HepG2 (cell line): ENCODE measurements around the gene RIPOR3. TPM values are rescaled to one million over a fixed set of nuclear protein-coding genes. Genes with fewer than 3 reads are reported as not detected.
A peak's percentile ranks its signal among the peaks of the same experiment; 100 is the strongest.

Source experiments
- DZIP1 ChIP-seq: sonication (generic); formaldehyde crosslinking; IDR thresholded peaks from 2 replicates; pipeline ENCODE4 v1.5.0; 2020; ENCODE audit warnings: mild to moderate bottlenecking, missing genetic modification reagents
- EHMT2 ChIP-seq: fragments of 200-600 bp; sonication (generic); IDR thresholded peaks from 2 replicates; pipeline ENCODE4 v1.7.0; 2017; ENCODE audit warnings: antibody characterized with exemption, low read depth, low read length, borderline replicate concordance
- IRF9 ChIP-seq: sonication (generic); formaldehyde crosslinking; IDR thresholded peaks from 2 replicates; pipeline ENCODE4 v1.8.0; 2022; ENCODE audit warnings: missing genetic modification reagents, mild to moderate bottlenecking, borderline replicate concordance
- KDM5A ChIP-seq: fragments of 200-600 bp; sonication (generic); IDR thresholded peaks from 2 replicates; pipeline ENCODE4 v1.7.0; 2018; ENCODE audit warnings: antibody characterized with exemption, mild to moderate bottlenecking, low read length, borderline replicate concordance
- KLF6 ChIP-seq: IDR thresholded peaks from 2 replicates; pipeline ENCODE4 v1.8.0; 2016; ENCODE audit warnings: missing biosample characterization, missing genetic modification reagents
- KMT2A ChIP-seq: sonication (generic); formaldehyde crosslinking; IDR thresholded peaks from 2 replicates; pipeline ENCODE4 v1.4.0; 2020; ENCODE audit warnings: missing genetic modification reagents
- MEIS2 ChIP-seq: sonication (generic); formaldehyde crosslinking; IDR thresholded peaks from 2 replicates; pipeline ENCODE4 v1.9.0; 2021; ENCODE audit warnings: mild to moderate bottlenecking, missing genetic modification reagents
- PHF8 ChIP-seq: sonication (generic); formaldehyde crosslinking; IDR thresholded peaks from 2 replicates; pipeline ENCODE4 v1.5.0; 2020; ENCODE audit warnings: missing genetic modification reagents
- PTBP1 ChIP-seq: fragments of 200-400 bp; formaldehyde crosslinking; IDR thresholded peaks from 2 replicates; pipeline ENCODE4 v1.6.1; 2018; ENCODE audit warnings: low read length, low read depth; ENCODE audit not compliant: poor library complexity, severe bottlenecking
- RXRA ChIP-seq: sonication (generic); formaldehyde crosslinking; IDR thresholded peaks from 2 replicates; pipeline ENCODE4 v1.5.1; 2020; ENCODE audit warnings: missing genetic modification reagents
- ZBTB43 ChIP-seq: sonication (generic); formaldehyde crosslinking; conservative IDR thresholded peaks from 2 replicates; pipeline ENCODE4 v1.4.0; 2020; ENCODE audit warnings: missing genetic modification reagents
- ZNF331 ChIP-seq: sonication (generic); formaldehyde crosslinking; IDR thresholded peaks from 2 replicates; pipeline ENCODE4 v1.4.0; 2020; ENCODE audit warnings: missing genetic modification reagents
- ZNF383 ChIP-seq: sonication (generic); formaldehyde crosslinking; IDR thresholded peaks from 2 replicates; pipeline ENCODE4 v1.4.0; 2020; ENCODE audit warnings: missing genetic modification reagents, mild to moderate bottlenecking, borderline replicate concordance
- ZNF451 ChIP-seq: sonication (generic); formaldehyde crosslinking; IDR thresholded peaks from 2 replicates; pipeline ENCODE4 v1.5.0; 2020; ENCODE audit warnings: mild to moderate bottlenecking, missing genetic modification reagents
- ZNF501 ChIP-seq: sonication (generic); formaldehyde crosslinking; IDR thresholded peaks from 2 replicates; pipeline ENCODE4 v1.5.1; 2020; ENCODE audit warnings: mild to moderate bottlenecking, moderate library complexity, missing genetic modification reagents
- ZNF740 ChIP-seq: sonication (generic); formaldehyde crosslinking; IDR thresholded peaks from 2 replicates; pipeline ENCODE4 v1.4.0; 2020; ENCODE audit warnings: missing genetic modification reagents
- ZNF792 ChIP-seq: IDR thresholded peaks from 2 replicates; pipeline ENCODE4 v1.6.1; 2016
- polyA plus RNA-seq, 8 experiments: library from polyadenylated mRNA; depleted of rRNA in 3 of 8; stranded (reverse) in 7 of 8; unstranded in 1 of 8; fragments of >200 nt; fragmentation: Illumina TruSeq in 4 of 8; extraction: Trizol in 4 of 8; gene quantifications; 2 replicates each; pipeline versions ENCODE4 v1.2.1 to v1.2.3, GENCODE V29; 2011 to 2016; ENCODE audit warnings: low read depth in 4 of 8, missing spikeins in 1 of 8, mixed read lengths in 1 of 8; ENCODE audit not compliant: insufficient read depth in 1 of 8
- total RNA-seq, 5 experiments: library from RNA; depleted of rRNA; stranded (reverse); fragments of >200 nt; fragmentation: Illumina TruSeq; extraction: Trizol; gene quantifications; 2 replicates each; pipeline ENCODE4 v1.2.3, GENCODE V29; 2016; ENCODE audit warnings: low read depth in 1 of 5
- TF ChIP-seq, protein P1 (sequence below): sonication (generic); formaldehyde crosslinking; IDR thresholded peaks from 2 replicates; pipeline ENCODE4 v1.4.0; 2020; ENCODE audit warnings: mild to moderate bottlenecking, missing genetic modification reagents
- TF ChIP-seq, protein P2 (sequence below): sonication (generic); formaldehyde crosslinking; IDR thresholded peaks from 2 replicates; pipeline ENCODE4 v1.5.0; 2020; ENCODE audit warnings: missing genetic modification reagents

Gene RIPOR3
- total and polyA plus RNA-seq, 2 of the 13 experiments (the other 11 are each of a cell fraction or from before 2014, with no cell fraction given), result 0.18 TPM; not detected in 1

DNA sequence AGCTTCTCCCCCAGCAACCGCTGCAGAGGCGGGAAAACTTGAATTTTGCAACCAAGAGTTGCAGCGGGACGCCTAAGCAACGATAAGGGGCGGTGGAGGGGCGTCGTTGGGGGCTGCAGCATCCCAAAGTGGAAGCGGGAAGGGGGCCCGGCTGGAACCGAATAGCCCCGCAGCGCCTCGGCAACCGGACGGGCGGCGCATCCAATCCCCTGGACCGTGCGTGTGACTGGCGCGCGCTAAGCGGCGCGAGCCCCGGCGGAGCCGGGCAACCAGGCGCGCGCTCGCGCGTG lies 39.4 kb upstream of the RIPOR3 start (continued):
- TF ChIP-seq KDM5A (no peak), KLF6 (CRISPR knock-in tag) (peak; percentile 9; the same call in 1 of the 2 replicates), PTBP1 (peak; percentile 97), EHMT2 (no peak), IRF9 (CRISPR knock-in tag) (no peak), KMT2A (CRISPR knock-in tag) (0 out of 2 replicates have a peak, but pooled peaks have one; percentile 14), ZNF501 (peak; percentile 55; the same call in 1 of the 2 replicates), ZNF792 (CRISPR knock-in tag) (peak; percentile 59), RXRA (CRISPR knock-in tag) (peak; percentile 19; the same call in 1 of the 2 replicates), DZIP1 (CRISPR knock-in tag) (0 out of 2 replicates have a peak, but pooled peaks have one; percentile 83), ZNF331 (CRISPR knock-in tag) (peak; percentile 21; the same call in 1 of the 2 replicates), ZNF383 (CRISPR knock-in tag) (peak; percentile 92; the same call in 1 of the 2 replicates), PHF8 (peak; percentile 68), MEIS2 (CRISPR knock-in tag) (peak; percentile 50; the same call in 1 of the 2 replicates), ZNF451 (0 out of 2 replicates have a peak, but pooled peaks have one; percentile 13), ZBTB43 (CRISPR knock-in tag) (peak; percentile 14; the same call in 1 of the 2 replicates), ZNF740 (CRISPR knock-in tag) (peak; percentile 77)
- TF ChIP-seq, protein P1, sequence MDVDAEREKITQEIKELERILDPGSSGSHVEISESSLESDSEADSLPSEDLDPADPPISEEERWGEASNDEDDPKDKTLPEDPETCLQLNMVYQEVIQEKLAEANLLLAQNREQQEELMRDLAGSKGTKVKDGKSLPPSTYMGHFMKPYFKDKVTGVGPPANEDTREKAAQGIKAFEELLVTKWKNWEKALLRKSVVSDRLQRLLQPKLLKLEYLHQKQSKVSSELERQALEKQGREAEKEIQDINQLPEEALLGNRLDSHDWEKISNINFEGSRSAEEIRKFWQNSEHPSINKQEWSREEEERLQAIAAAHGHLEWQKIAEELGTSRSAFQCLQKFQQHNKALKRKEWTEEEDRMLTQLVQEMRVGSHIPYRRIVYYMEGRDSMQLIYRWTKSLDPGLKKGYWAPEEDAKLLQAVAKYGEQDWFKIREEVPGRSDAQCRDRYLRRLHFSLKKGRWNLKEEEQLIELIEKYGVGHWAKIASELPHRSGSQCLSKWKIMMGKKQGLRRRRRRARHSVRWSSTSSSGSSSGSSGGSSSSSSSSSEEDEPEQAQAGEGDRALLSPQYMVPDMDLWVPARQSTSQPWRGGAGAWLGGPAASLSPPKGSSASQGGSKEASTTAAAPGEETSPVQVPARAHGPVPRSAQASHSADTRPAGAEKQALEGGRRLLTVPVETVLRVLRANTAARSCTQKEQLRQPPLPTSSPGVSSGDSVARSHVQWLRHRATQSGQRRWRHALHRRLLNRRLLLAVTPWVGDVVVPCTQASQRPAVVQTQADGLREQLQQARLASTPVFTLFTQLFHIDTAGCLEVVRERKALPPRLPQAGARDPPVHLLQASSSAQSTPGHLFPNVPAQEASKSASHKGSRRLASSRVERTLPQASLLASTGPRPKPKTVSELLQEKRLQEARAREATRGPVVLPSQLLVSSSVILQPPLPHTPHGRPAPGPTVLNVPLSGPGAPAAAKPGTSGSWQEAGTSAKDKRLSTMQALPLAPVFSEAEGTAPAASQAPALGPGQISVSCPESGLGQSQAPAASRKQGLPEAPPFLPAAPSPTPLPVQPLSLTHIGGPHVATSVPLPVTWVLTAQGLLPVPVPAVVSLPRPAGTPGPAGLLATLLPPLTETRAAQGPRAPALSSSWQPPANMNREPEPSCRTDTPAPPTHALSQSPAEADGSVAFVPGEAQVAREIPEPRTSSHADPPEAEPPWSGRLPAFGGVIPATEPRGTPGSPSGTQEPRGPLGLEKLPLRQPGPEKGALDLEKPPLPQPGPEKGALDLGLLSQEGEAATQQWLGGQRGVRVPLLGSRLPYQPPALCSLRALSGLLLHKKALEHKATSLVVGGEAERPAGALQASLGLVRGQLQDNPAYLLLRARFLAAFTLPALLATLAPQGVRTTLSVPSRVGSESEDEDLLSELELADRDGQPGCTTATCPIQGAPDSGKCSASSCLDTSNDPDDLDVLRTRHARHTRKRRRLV (CRISPR knock-in tag), result no peak
- TF ChIP-seq, protein P2, sequence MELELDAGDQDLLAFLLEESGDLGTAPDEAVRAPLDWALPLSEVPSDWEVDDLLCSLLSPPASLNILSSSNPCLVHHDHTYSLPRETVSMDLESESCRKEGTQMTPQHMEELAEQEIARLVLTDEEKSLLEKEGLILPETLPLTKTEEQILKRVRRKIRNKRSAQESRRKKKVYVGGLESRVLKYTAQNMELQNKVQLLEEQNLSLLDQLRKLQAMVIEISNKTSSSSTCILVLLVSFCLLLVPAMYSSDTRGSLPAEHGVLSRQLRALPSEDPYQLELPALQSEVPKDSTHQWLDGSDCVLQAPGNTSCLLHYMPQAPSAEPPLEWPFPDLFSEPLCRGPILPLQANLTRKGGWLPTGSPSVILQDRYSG (CRISPR knock-in tag), result peak; percentile 27
